PFSK-1 (cell line): ENCODE results near the gene KIAA1210.

Source experiments
- FOXP2 ChIP-seq: optimal IDR thresholded peaks from 2 replicates; pipeline ENCODE3; 2011; ENCODE audit warnings: borderline replicate concordance, control low read depth, inconsistent platforms; ENCODE audit not compliant: insufficient read depth; ENCODE audit errors: extremely low read length, extremely low read depth
- POLR2AphosphoS5 ChIP-seq: IDR thresholded peaks from 2 replicates; pipeline ENCODE4 v1.6.1; 2012; ENCODE audit warnings: low read depth, mild to moderate bottlenecking, control low read depth, low read length, moderate library complexity
- REST ChIP-seq, 2 experiments: IDR thresholded peaks; 2 replicates each; pipeline versions ENCODE4 v1.6.1 to v1.8.0; 2011 to 2012; ENCODE audit warnings: low read depth in 2 of 2, low read length in 2 of 2, control low read depth in 1 of 2, inconsistent platforms in 1 of 2, mild to moderate bottlenecking in 1 of 2, moderate library complexity in 1 of 2; ENCODE audit not compliant: insufficient read depth in 1 of 2
- SIN3A ChIP-seq: IDR thresholded peaks from 2 replicates; pipeline ENCODE4 v1.6.1; 2012; ENCODE audit warnings: mild to moderate bottlenecking, low read length, moderate library complexity, borderline replicate concordance; ENCODE audit not compliant: insufficient read depth
- TAF1 ChIP-seq: IDR thresholded peaks from 2 replicates; pipeline ENCODE4 v1.6.1; 2012; ENCODE audit warnings: low read length, control low read depth, borderline replicate concordance; ENCODE audit not compliant: insufficient read depth

KIAA1210 gene

GRCh38 chrX:119087121-119087520, 40.5 kb downstream of the KIAA1210 start:
- TF ChIP-seq POLR2AphosphoS5 = no peak
- TF ChIP-seq REST (IDR thresholded peaks at IDR 0.05; ENCODE audit: insufficient read depth in 1 of 2, low read depth in 2 of 2, low read length in 2 of 2) = no peak
- no peak for TF ChIP-seq FOXP2

GRCh38 chrX:119084766-119085165, 42.8 kb downstream of the KIAA1210 start:
- TF ChIP-seq SIN3A (no peak), TAF1 (no peak), POLR2AphosphoS5 (no peak), REST (IDR thresholded peaks at IDR 0.05; ENCODE audit: insufficient read depth in 1 of 2, low read depth in 2 of 2, low read length in 2 of 2) (no peak), FOXP2 (no peak)

GRCh38 chrX:119082278-119082677, 45.3 kb downstream of the KIAA1210 start:
- TF ChIP-seq FOXP2 (no peak), REST (IDR thresholded peaks at IDR 0.05; ENCODE audit: insufficient read depth in 1 of 2, low read depth in 2 of 2, low read length in 2 of 2) (no peak), TAF1 (no peak), POLR2AphosphoS5 (no peak), SIN3A (no peak)

GRCh38 chrX:119075270-119076025, 52.2 kb downstream of the KIAA1210 start:
- TF ChIP-seq POLR2AphosphoS5 (no peak), REST (IDR thresholded peaks at IDR 0.05; ENCODE audit: insufficient read depth in 1 of 2, low read depth in 2 of 2, low read length in 2 of 2) (no peak), SIN3A (no peak), TAF1 (no peak), FOXP2 (no peak)

GRCh38 chrX:119073911-119074310, 53.7 kb downstream of the KIAA1210 start:
- TF ChIP-seq POLR2AphosphoS5 = no peak
- no peak for TF ChIP-seq REST (IDR thresholded peaks at IDR 0.05; ENCODE audit: insufficient read depth in 1 of 2, low read depth in 2 of 2, low read length in 2 of 2)
- TF ChIP-seq TAF1 = no peak
- TF ChIP-seq SIN3A = no peak
- no peak for TF ChIP-seq FOXP2
